GM12878 (cell line): Measurements from ENCODE around the gene STPG1. TPM values are rescaled to one million over a fixed set of nuclear protein-coding genes. Genes with fewer than 3 reads are reported as not detected.

Experiments used
- ATAC-seq: fragments of 200-7000 bp; cut with Tn5 transposase; 3 replicates; pipeline ENCODE4 v1.9.1; 2020; ENCODE audit warnings: mild to moderate bottlenecking, moderate library complexity
- BruUV-seq: library from RNA; stranded (reverse); fragments of 400-500 nt; replicated peaks from 2 replicates; lab custom pipeline; 2021; lab: Mats Ljungman, UMichigan
- CTCF ChIA-PET: fragments of 300-600 bp; sonication (Branson Sonifier 250); formaldehyde crosslinking; extraction: SDS; loops from one replicate; lab custom pipeline; 2021; ENCODE audit warnings: inconsistent platforms; lab: Yijun Ruan, JAX
- POLR2A ChIA-PET: fragments of 350-600 bp; formaldehyde crosslinking; extraction: SDS; loops from one replicate; lab custom pipeline; 2021; ENCODE audit warnings: inconsistent platforms; lab: Charles Lee
- RAD21 ChIA-PET: fragments of 300-600 bp; sonication (Branson Sonifier 250); formaldehyde crosslinking; loops from one replicate; lab custom pipeline; 2023; ENCODE audit warnings: antibody characterized with exemption; ENCODE audit not compliant: unreplicated experiment; lab: Charles Lee
- SMC1A ChIA-PET: fragments of 300-600 bp; sonication (Branson Sonifier 250); formaldehyde crosslinking; loops from one replicate; lab custom pipeline; 2023; ENCODE audit not compliant: unreplicated experiment, uncharacterized antibody; lab: Charles Lee
- DNase-seq: peaks from one replicate; pipeline ENCODE4 v3.0.0-alpha.2; 2011; ENCODE audit warnings: low read depth, low spot score
- FAIRE-seq: peaks from 3 replicates; lab custom pipeline; 2011; peaks lifted over from hg19 to GRCh38; lab: Jason Lieb, UNC
- H2AFZ ChIP-seq: 2 replicates; pipeline ENCODE4 v1.6.0; 2011; ENCODE audit warnings: low read depth, low read length, control low read depth; ENCODE audit not compliant: control insufficient read depth
- H3K27ac ChIP-seq: 2 replicates; pipeline ENCODE4 v1.5.1; 2011; ENCODE audit warnings: control low read depth; ENCODE audit not compliant: control insufficient read depth, insufficient read depth
- H3K27me3 ChIP-seq, 2 experiments: replicated peaks in 1 of 2; 2 replicates each; pipeline versions ENCODE4 v1.6.0 to v1.6.1; 2011; ENCODE audit warnings: low read length in 1 of 2; ENCODE audit not compliant: control insufficient read depth in 2 of 2, insufficient read depth in 2 of 2
- H3K36me3 ChIP-seq, 2 experiments: 2 replicates each; pipeline ENCODE4 v1.5.1; 2011; ENCODE audit warnings: low read length in 1 of 2; ENCODE audit not compliant: control insufficient read depth in 2 of 2, insufficient read depth in 2 of 2
- H3K4me1 ChIP-seq: 2 replicates; pipeline ENCODE4 v1.6.1; 2011; ENCODE audit warnings: mild to moderate bottlenecking, low read length, moderate library complexity, mixed read lengths; ENCODE audit not compliant: control insufficient read depth, insufficient read depth
- H3K4me2 ChIP-seq: 2 replicates; pipeline ENCODE4 v1.6.0; 2011; ENCODE audit warnings: control low read depth; ENCODE audit not compliant: control insufficient read depth, insufficient read depth
- H3K4me3 ChIP-seq: fragments of 200-600 bp; sonication (generic); 2 replicates; pipeline ENCODE4 v1.5.1; 2016
- H3K79me2 ChIP-seq: 2 replicates; pipeline ENCODE4 v1.6.0; 2011; ENCODE audit warnings: low read length; ENCODE audit not compliant: control insufficient read depth, insufficient read depth
- H3K9ac ChIP-seq: 2 replicates; pipeline ENCODE4 v1.8.0; 2011; ENCODE audit warnings: low read length, control low read depth, mixed read lengths; ENCODE audit not compliant: control insufficient read depth, insufficient read depth
- H3K9me3 ChIP-seq: replicated peaks from 3 replicates; pipeline ENCODE4 v1.5.1; 2011; ENCODE audit warnings: mild to moderate bottlenecking, low read length; ENCODE audit not compliant: control insufficient read depth, insufficient read depth
- H4K20me1 ChIP-seq: 2 replicates; pipeline ENCODE4 v1.6.0; 2011; ENCODE audit not compliant: control insufficient read depth, insufficient read depth
- BCL11A ChIP-seq: IDR thresholded peaks from 2 replicates; pipeline ENCODE4 v1.6.1; 2011; ENCODE audit warnings: low read depth, low read length
- BHLHE40 ChIP-seq, 2 experiments: fragments of 450-650 bp in 1 of 2; IDR thresholded peaks; 2 replicates each; pipeline ENCODE4 v1.6.1; 2011 to 2017; ENCODE audit warnings: low read depth in 2 of 2, borderline replicate concordance in 1 of 2, improper control_type of control experiment in 1 of 2, low read length in 1 of 2, mild to moderate bottlenecking in 1 of 2
- CREM ChIP-seq: IDR thresholded peaks from 2 replicates; pipeline ENCODE4 v1.6.1; 2014; ENCODE audit warnings: antibody characterized with exemption, low read depth
- HDAC2 ChIP-seq: fragments of 200-600 bp; sonication (generic); IDR thresholded peaks from 2 replicates; pipeline ENCODE4 v1.6.1; 2017
- NFIC ChIP-seq: IDR thresholded peaks from 2 replicates; pipeline ENCODE4 v1.6.1; 2012; ENCODE audit warnings: low read depth, mild to moderate bottlenecking, inconsistent platforms, low read length, moderate library complexity
- NR2C2 ChIP-seq: IDR thresholded peaks from 2 replicates; pipeline ENCODE4 v1.6.1; 2011; ENCODE audit warnings: borderline replicate concordance, low read depth; ENCODE audit not compliant: control insufficient read depth, insufficient read length
- POU2F2 ChIP-seq: IDR thresholded peaks from 3 replicates; pipeline ENCODE4 v1.6.1; 2011; ENCODE audit warnings: low read depth, mild to moderate bottlenecking, low read length, borderline replicate concordance
- RB1 ChIP-seq: fragments of 450-650 bp; formaldehyde crosslinking; IDR thresholded peaks from 2 replicates; pipeline ENCODE4 v1.6.1; 2017; ENCODE audit warnings: mild to moderate bottlenecking, borderline replicate concordance
- RUNX3 ChIP-seq: IDR thresholded peaks from 2 replicates; pipeline ENCODE4 v1.6.1; 2012; ENCODE audit warnings: low read length, inconsistent platforms
- SIN3A ChIP-seq: IDR thresholded peaks from 2 replicates; pipeline ENCODE4 v1.6.1; 2012; ENCODE audit warnings: low read depth, low read length, improper control_type of control experiment
- STAT1 ChIP-seq: fragments of 450-650 bp; conservative IDR thresholded peaks from 2 replicates; pipeline ENCODE4 v1.6.1; 2014; ENCODE audit warnings: antibody characterized with exemption, mild to moderate bottlenecking
- TAF1 ChIP-seq: IDR thresholded peaks from 2 replicates; pipeline ENCODE4 v1.6.1; 2011; ENCODE audit warnings: mild to moderate bottlenecking, low read depth, low read length, borderline replicate concordance
- TARDBP ChIP-seq: IDR thresholded peaks from 2 replicates; pipeline ENCODE4 v1.6.1; 2016; ENCODE audit warnings: borderline replicate concordance
- WRNIP1 ChIP-seq: IDR thresholded peaks from 2 replicates; pipeline ENCODE4 v1.6.1; 2011; ENCODE audit warnings: low read depth, low read length, improper control_type of control experiment, borderline replicate concordance
- WGBS: methylation state at CpG from one replicate; pipeline ENCODE4 v1.1.6; 2016; ENCODE audit warnings: low lambda C conversion rate; ENCODE audit not compliant: insufficient replicate concordance, insufficient coverage; ENCODE audit errors: missing lambda C conversion rate; 5-methylcytosine and 5-hydroxymethylcytosine counted together
- in situ Hi-C: fragments of 300-500 bp; cut with MboI; formaldehyde crosslinking; loops from 9 replicates; pipeline ENCODE4 v1.14.3; 2018; ENCODE audit warnings: mixed read lengths
- intact Hi-C: fragments of 100-400 bp; cut with micrococcal nuclease; formaldehyde crosslinking; loops from one replicate; pipeline ENCODE4 v1.14.2; 2022; ENCODE audit not compliant: unreplicated experiment
- polyA plus RNA-seq, 11 experiments: library from polyadenylated mRNA; depleted of rRNA in 4 of 11; unstranded in 6 of 11; stranded (reverse) in 5 of 11; fragments of >200 nt; fragmentation: Nextera tagmentation in 4 of 11; fragmentation: Illumina TruSeq in 1 of 11; extraction: Ambion mirVana in 4 of 11; extraction: Trizol in 1 of 11; gene quantifications; 1 replicate in 1 of 11; 2 replicates in 10 of 11; pipeline versions ENCODE4 v1.2.1 to v1.2.3, GENCODE V29; 2011 to 2016; ENCODE audit warnings: inconsistent platforms in 2 of 11, missing spikeins in 2 of 11, low read depth in 1 of 11
- total RNA-seq, 4 experiments: library from RNA; depleted of rRNA in 3 of 4; stranded (reverse); fragments of >200 nt in 3 of 4; fragmentation: Illumina TruSeq in 1 of 4; extraction: Trizol in 1 of 4; gene quantifications; 2 replicates each; pipeline versions ENCODE4 v1.2.1 to v1.2.3, GENCODE V29; 2013 to 2021
- TF ChIP-seq, protein P1 (sequence below): fragments of 450-650 bp; formaldehyde crosslinking; IDR thresholded peaks from 2 replicates; pipeline ENCODE4 v1.4.0; 2022; ENCODE audit warnings: mild to moderate bottlenecking, moderate library complexity
- TF ChIP-seq, protein P2 (sequence below): fragments of 450-650 bp; IDR thresholded peaks from 2 replicates; pipeline ENCODE4 v1.6.1; 2017; ENCODE audit warnings: borderline replicate concordance

STPG1 gene
- total and polyA plus RNA-seq, 10 of the 15 experiments (the other 5 are each of a cell fraction or from before 2014, with no cell fraction given), result 0.22 to 2.6 (median 0.73) TPM

DNA sequence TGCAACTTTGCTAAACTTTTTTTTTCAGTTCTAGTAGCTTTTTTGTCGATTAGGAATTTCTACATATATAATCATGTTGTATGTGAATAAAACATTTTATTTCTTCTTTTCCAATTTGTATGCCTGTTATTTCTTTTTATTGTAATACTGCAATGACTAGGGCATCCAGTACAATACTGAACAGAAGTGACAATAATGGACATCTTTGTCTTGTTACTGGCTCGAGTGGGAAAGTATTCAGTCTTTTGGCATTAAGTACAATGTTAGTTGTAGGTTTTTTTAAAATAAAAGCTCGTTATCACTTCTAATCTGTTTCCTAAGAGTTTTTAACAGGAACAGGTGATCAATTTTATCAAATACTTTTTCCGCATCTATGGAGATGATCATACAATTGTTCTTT, 9.8 kb downstream of the STPG1 start:
- H3K9me3 ChIP-seq, result no peaks in the 10 kb centered on the region; the same call in 2 of the 3 replicates
- ChIA-PET POLR2A (interaction anchor here (1.8 kb wide), 1 partner anchor 12 kb away, joined by 6 read pairs; the partner anchor contains the start of gene NIPAL3), SMC1A (interaction anchor here (1.6 to 2.6 kb wide), 3 partner anchors 12 to 204 kb away, joined by 4 to 13 read pairs (median 6); partner anchors contain the start of gene NIPAL3), CTCF (interaction anchor here (0.6 to 2.9 kb wide), 8 partner anchors 12 to 285 kb away, joined by 3 to 10 read pairs (median 4); no protein-coding TSS in a partner anchor), RAD21 (interaction anchor here (1.0 to 2.6 kb wide), 3 partner anchors 11 to 183 kb away, joined by 3 to 9 read pairs (median 5); partner anchors contain the start of gene NIPAL3)
- no peak overlapping the region for H2AFZ ChIP-seq
- WGBS, result 68% methylated on average over 4 of the region's 4 CpGs
- no peak for DNase-seq
- ATAC-seq, result no peak
- H3K27ac ChIP-seq, result no peak overlapping the region
- in situ Hi-C loops, result no loop called here
- H3K4me2 ChIP-seq, result no peak overlapping the region
- H4K20me1 ChIP-seq, result no peaks in the 10 kb centered on the region
- no peak for FAIRE-seq
- no peak overlapping the region for H3K4me3 ChIP-seq
- H3K27me3 ChIP-seq, result no peaks in the 10 kb centered on the region
- intact Hi-C loops, result no loop called here
- TF ChIP-seq WRNIP1 (no peak), RB1 (no peak), STAT1 (no peak), CREM (no peak), TAF1 (no peak), NR2C2 (no peak), BHLHE40 (IDR thresholded peaks at IDR 0.05; ENCODE audit: borderline replicate concordance in 1 of 2, low read depth in 2 of 2, low read length in 1 of 2) (no peak), NFIC (no peak), TARDBP (no peak), RUNX3 (no peak), BCL11A (no peak), POU2F2 (no peak), HDAC2 (no peak), SIN3A (no peak)
- TF ChIP-seq, protein P1, sequence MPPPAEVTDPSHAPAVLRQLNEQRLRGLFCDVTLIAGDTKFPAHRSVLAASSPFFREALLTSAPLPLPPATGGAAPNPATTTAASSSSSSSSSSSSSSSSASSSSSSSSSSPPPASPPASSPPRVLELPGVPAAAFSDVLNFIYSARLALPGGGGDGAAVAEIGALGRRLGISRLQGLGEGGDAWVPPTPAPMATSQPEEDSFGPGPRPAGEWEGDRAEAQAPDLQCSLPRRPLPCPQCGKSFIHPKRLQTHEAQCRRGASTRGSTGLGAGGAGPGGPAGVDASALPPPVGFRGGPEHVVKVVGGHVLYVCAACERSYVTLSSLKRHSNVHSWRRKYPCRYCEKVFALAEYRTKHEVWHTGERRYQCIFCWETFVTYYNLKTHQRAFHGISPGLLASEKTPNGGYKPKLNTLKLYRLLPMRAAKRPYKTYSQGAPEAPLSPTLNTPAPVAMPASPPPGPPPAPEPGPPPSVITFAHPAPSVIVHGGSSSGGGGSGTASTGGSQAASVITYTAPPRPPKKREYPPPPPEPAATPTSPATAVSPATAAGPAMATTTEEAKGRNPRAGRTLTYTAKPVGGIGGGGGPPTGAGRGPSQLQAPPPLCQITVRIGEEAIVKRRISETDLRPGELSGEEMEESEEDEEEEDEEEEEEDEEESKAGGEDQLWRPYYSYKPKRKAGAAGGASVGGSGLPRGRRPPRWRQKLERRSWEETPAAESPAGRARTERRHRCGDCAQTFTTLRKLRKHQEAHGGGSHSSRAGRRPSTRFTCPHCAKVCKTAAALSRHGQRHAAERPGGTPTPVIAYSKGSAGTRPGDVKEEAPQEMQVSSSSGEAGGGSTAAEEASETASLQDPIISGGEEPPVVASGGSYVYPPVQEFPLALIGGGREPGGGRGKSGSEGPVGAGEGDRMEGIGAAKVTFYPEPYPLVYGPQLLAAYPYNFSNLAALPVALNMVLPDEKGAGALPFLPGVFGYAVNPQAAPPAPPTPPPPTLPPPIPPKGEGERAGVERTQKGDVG (CRISPR knock-in tag), result no peak
- TF ChIP-seq, protein P2, sequence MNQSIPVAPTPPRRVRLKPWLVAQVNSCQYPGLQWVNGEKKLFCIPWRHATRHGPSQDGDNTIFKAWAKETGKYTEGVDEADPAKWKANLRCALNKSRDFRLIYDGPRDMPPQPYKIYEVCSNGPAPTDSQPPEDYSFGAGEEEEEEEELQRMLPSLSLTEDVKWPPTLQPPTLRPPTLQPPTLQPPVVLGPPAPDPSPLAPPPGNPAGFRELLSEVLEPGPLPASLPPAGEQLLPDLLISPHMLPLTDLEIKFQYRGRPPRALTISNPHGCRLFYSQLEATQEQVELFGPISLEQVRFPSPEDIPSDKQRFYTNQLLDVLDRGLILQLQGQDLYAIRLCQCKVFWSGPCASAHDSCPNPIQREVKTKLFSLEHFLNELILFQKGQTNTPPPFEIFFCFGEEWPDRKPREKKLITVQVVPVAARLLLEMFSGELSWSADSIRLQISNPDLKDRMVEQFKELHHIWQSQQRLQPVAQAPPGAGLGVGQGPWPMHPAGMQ, result no peak
- H3K4me1 ChIP-seq, result no peaks in the 10 kb centered on the region
- no peaks in the 10 kb centered on the region for H3K36me3 ChIP-seq
- BruUV-seq, result no TSS peak
- H3K79me2 ChIP-seq, result no peaks in the 10 kb centered on the region
- no peak overlapping the region for H3K9ac ChIP-seq
